T-helper 1 cell treated with Interleukin-12 subunit alpha and Interleukin-12 subunit beta and Interleukin-4 antibody, amounts not matched to agents 30 ng/mL and 1 ng/mL, for 36 hours (primary cell): Measurements from ENCODE around the gene ZNF761. TPM values are rescaled to one million over a fixed set of nuclear protein-coding genes. Genes with fewer than 3 reads are reported as not detected.
"Not testable (repeated sequence)": the region's sequence is repeated elsewhere in the genome, so short reads cannot be mapped to it uniquely, and the experiment has no call there.

ENCODE experiments used
- intact Hi-C: fragments of 100-400 bp; cut with micrococcal nuclease; formaldehyde crosslinking; loops from one replicate; pipeline ENCODE4 v1.15.1; 2024
- total RNA-seq: library from RNA; stranded (reverse); gene quantifications from 2 replicates; pipeline ENCODE4 v1.2.3, GENCODE V29; 2022

ZNF761 gene
- total RNA-seq, 1 donor from 2014 or later, result 12.7 TPM

DNA sequence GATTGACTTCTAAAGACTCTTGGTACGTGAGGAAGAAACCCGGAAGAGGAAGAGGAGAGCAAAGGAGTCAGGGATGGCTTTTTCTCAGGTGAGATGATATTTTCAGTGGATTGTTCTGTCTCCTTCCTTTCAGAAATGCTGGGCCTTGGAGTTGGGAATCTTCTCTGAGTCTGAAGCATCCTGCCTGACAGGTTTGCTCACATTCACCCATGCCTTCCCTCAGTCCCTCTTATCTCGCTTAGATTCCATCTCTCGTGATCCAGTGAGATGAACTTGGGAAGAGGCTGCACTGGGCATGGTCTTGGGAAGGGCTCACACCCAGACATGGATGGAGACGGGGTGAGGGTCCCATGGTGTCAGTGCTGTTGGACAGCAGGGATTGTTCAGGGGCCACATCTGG, 15.4 kb downstream of the ZNF761 start:
- intact Hi-C loops, result not testable (repeated sequence)

- intact Hi-C loops, result no loop called here
Observed at GRCh38 chr19:53455828-53456227, 24.0 kb downstream of the ZNF761 start.

DNA sequence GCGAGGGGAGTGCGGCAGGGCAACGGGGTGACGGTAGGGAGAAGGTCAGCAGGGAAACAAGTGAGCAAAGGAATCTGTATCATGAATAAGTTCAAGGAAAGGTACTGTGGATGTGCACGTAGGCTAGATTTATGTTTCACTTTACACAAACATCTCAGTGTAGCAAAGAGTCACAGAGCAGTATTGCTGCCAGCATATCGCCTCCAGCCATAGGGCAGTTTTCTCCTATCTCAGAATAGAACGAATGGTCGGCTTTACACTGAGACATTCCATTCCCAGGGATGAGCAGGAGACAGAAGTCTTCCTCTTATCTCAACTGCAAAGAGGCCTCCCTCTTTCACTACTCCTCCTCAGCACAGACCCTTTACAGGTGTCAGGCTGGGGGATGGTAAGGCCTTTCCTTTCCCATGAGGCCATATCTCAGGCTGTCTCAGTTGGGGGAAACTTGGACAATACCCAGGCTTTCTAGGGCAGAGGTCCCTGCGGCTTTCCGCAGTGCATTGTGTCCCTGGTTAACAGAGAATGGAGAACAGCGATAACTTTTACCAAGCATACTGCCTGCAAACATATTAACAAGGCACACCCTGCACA, 28.4 kb downstream of the ZNF761 start:
- intact Hi-C loops, result loop anchor here (10.0 kb wide), 1 partner anchor 1165 kb away; the partner anchor contains the start of gene ZNF480

DNA sequence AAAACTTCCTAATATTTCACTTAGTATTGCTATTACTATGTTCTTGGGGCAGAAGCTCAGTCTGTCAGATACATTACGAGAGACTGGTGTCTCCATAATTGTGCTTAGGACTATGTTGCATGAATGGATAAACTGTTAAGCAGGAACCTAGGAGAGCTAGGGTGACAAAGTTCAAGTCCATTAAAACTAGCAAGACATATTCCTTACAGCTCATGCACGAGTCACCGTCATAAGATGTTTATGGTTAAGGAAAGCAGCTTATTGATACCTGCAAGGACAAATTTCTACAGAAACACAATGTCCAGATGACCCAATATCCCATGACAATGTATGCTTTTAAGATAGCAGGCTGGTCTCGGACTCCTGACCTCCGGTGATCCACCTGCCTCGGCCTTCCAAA, 30.1 kb downstream of the ZNF761 start:
- intact Hi-C loops, result loop anchor here (10.0 kb wide), 1 partner anchor 1167 kb away; the partner anchor contains the start of gene ZNF480

DNA sequence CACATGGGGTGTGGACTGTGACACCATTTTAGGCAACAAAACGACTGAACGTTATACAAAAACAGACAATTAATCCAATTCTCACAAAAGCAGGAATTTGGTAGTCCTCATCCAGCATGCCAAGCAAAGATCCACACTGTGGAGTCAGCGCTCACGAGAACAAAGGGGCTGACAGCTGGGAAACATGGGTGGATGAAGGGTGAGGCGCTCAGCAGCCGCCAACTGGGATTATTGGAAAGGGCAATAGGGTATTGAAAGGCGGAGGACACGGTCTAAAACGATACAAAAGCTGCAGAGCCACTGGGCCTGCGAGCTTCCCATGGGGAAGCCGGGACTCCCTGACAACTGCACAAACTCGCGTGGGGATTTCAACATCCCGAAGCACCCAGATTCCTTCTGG, 31.1 kb downstream of the ZNF761 start:
- intact Hi-C loops, result loop anchor here (10.0 kb wide), 1 partner anchor 1168 kb away; the partner anchor contains the start of gene ZNF480

- intact Hi-C loops, result loop anchor here (10.0 kb wide), 1 partner anchor 1168 kb away; the partner anchor contains the start of gene ZNF480
Observed at GRCh38 chr19:53463263-53463662, 31.5 kb downstream of the ZNF761 start.

- intact Hi-C loops, result loop anchor here (1.0 to 10.0 kb wide), 15 partner anchors 36 to 1198 kb away; partner anchors contain the start of genes ZNF160, ZNF320, ZNF347 and ZNF480
Observed at GRCh38 chr19:53466726-53467484, 35.1 kb downstream of the ZNF761 start.

DNA sequence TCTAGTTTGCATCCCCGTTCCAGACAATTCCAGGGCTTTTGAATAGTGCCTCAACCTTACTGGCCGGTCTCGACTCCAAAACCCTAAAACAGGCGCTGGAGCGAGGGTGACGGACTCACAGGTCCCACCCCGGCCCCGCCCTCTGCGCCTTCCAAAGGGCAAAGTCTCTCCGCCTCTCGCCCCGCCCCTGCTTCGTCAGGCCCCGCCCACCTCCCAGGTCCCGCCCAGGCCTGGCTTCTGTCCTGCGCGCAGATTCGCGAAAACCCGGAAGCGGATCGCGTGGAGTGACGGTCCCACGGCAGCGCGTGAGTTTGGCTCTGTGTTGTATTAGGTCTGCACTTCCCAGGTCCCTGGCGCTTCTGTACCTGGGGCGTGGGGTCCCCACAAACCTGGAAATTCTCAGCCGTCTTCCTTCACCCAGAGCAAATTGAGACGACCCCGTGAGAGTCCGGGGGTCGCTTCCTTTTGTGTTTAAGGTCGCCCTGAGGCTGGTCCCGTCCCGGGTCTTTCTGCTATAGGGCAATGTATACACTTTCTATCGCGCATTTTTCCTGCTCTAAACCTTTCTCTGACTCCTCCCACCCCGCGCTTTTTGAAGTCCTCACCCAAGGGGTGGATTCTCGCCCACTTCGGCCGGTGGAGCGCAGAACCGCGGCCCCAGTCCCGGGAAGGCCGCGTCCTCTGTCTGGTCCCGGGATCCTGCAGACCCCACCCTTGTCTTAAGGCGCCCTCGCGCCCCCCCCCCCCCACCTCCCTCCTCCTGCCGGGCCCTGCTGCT, 35.9 kb downstream of the ZNF761 start, which contains the start of gene ZNF813:
Gene ZNF813, plus strand, starts transcription at position 249 of the 778 bp plus-strand sequence. CDS start 16,090 bp downstream, outside the sequence.
- intact Hi-C loops, result loop anchor here (1.0 to 10.0 kb wide), 15 partner anchors 36 to 1198 kb away; partner anchors contain the start of genes ZNF160, ZNF320, ZNF347 and ZNF480

GRCh38 chr19:53468628-53469027, 36.8 kb downstream of the ZNF761 start:
- intact Hi-C loops, result loop anchor here (5.0 to 10.0 kb wide), 4 partner anchors 476 to 1174 kb away; partner anchors contain the start of gene ZNF480

GRCh38 chr19:53471916-53472315, 40.1 kb downstream of the ZNF761 start:
- intact Hi-C loops, result no loop called here

- intact Hi-C loops, result not testable (repeated sequence)
Observed at GRCh38 chr19:53474832-53475231, 43.0 kb downstream of the ZNF761 start.

DNA sequence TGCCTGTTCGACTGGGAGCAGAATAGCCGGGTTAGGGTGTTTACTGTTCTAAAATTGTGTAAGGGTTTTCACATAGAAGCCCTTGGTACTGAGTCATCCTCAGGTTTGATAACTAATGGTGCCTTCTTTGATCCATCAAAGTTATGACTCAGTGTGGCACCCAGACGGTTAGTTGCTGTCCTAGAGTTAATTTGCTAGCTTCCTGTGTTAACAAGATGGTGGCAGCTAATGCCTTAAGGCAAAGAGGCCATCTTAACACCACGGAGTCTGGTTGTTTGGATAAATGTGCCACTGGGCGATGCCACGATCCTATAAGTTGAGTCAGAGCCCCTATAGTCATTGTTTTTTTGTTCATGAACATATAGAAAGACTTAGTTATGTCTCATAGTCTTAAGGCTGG, 43.7 kb downstream of the ZNF761 start:
- intact Hi-C loops, result not testable (repeated sequence)

- intact Hi-C loops, result not testable (repeated sequence)
Observed at GRCh38 chr19:53483751-53484150, 52.0 kb downstream of the ZNF761 start.

GRCh38 chr19:53485046-53486004, 53.5 kb downstream of the ZNF761 start:
- intact Hi-C loops, result no loop called here

- intact Hi-C loops, result no loop called here
Observed at GRCh38 chr19:53492153-53492552, 60.4 kb downstream of the ZNF761 start.

DNA sequence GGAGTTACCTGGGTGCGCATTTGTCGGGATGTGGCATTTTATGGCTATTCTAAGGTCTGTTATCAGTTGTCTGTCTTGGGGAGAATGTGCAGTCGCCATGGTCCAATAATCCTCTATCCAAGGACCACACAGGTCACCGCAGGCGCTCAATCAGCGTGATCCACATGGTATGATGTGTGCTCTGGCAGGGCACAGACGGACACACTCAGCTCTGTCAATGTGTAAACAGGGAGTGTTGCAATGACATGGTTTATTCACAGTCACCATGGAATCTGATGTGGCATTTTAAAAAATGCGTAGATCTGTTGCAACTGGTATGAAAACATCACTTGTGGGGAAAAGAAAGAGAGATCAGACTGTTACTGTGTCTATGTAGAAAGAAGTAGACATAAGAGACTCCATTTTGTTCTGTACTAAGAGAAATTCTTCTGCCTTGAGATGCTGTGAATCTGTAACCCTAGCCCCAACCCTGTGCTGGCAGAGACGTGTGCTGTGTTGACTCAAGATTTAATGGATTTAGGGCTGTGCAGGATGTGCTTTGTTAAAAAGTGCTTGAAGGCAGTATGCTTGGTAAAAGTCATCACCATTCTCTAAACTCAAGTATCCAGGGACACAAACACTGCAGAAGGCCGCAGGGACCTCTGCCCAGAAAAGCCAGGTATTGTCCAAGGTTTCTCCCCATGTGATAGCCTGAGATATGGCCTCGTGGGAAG, 65.7 kb downstream of the ZNF761 start:
- intact Hi-C loops, result not testable (repeated sequence)

- intact Hi-C loops, result not testable (repeated sequence)
Observed at GRCh38 chr19:53498024-53498395, 66.2 kb downstream of the ZNF761 start.

DNA sequence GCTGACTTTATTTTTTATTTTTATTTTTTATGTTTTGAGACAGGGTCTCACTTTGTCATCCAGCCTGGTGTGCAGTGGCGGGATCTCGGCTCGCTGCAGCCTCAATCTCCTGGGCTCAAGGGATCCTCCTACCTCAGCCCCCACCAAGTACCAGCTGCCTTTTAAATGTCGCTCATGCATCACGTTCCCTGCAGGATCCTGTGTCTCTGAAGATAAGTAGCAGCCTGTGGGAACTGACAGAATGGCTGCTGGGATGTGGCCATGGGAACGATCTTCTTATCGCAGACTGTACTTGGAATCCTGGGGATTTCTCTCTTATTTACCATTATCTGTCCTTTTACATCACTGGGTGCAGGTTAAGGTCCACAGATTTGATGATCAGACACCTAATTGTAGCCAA, 71.4 kb downstream of the ZNF761 start:
- intact Hi-C loops, result not testable (repeated sequence)

DNA sequence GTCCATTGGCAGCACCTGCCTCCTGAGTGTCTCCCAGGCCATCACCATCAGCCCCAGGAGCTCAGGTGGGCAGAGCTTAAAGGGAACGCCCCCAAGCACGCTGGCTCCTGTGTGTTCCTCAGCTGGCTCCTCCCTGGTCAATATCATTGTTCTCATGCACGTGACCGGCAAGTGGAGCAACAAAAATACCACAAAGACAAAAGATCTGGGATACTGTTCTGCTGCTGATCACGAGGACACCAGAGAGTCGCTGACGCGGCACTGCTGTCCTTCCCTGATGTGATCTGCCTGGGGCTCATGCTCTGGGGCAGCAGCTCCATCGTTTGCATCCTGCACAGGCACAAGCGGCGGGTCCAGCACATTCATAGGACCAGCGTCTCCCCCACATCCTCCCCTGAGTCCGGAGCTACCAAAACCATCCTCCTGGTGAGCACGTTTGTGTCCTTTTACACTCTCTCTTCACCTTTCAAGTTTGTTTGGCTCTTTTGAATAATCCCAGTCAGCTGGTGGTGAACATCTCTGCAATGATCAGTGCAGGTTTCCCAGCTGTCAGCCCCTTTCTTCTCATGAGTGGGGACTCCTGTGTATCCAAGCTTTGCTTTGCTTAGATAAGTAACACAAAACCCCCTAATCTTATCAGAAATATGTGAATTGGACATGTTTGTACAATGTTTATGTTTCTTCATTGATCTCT, 72.0 kb downstream of the ZNF761 start:
- intact Hi-C loops, result not testable (repeated sequence)
